Astrocyte (in vitro differentiated cells and primary cell): ENCODE measurements around the gene RPL6. TPM values are rescaled to one million over a fixed set of nuclear protein-coding genes. Genes with fewer than 3 reads are reported as not detected.
A peak's percentile ranks its signal among the peaks of the same experiment; 100 is the strongest.

ENCODE experiments used
- DNase-seq: peaks from one replicate; pipeline ENCODE4 v3.0.0-alpha.2; 2010; ENCODE audit warnings: low read depth
- FAIRE-seq: peaks from 2 replicates; lab custom pipeline; 2011; peaks lifted over from hg19 to GRCh38; lab: Jason Lieb, UNC
- H2AFZ ChIP-seq: 2 replicates; pipeline ENCODE4 v1.6.0; 2012; ENCODE audit warnings: low read depth, low read length, inconsistent platforms
- H3K27ac ChIP-seq: 2 replicates; pipeline ENCODE4 v1.5.1; 2011; ENCODE audit warnings: low read depth, low read length, inconsistent platforms
- H3K27me3 ChIP-seq: 2 replicates; pipeline ENCODE4 v1.6.0; 2011; ENCODE audit warnings: low read length, inconsistent platforms; ENCODE audit not compliant: insufficient read depth
- H3K36me3 ChIP-seq: 2 replicates; pipeline ENCODE4 v1.5.1; 2011; ENCODE audit warnings: low read length, inconsistent platforms; ENCODE audit not compliant: insufficient read depth
- H3K4me1 ChIP-seq: 2 replicates; pipeline ENCODE4 v1.5.1; 2011; ENCODE audit warnings: low read length, inconsistent platforms; ENCODE audit not compliant: insufficient read depth
- H3K4me2 ChIP-seq: 2 replicates; pipeline ENCODE4 v1.6.0; 2012; ENCODE audit warnings: low read length, inconsistent platforms
- H3K4me3 ChIP-seq: 2 replicates; pipeline ENCODE4 v1.5.1; 2011; ENCODE audit warnings: low read depth, mild to moderate bottlenecking, low read length, inconsistent platforms; ENCODE audit not compliant: insufficient read depth
- H3K79me2 ChIP-seq: 2 replicates; pipeline ENCODE4 v1.6.0; 2012; ENCODE audit warnings: mild to moderate bottlenecking, low read length, inconsistent platforms; ENCODE audit not compliant: insufficient read depth
- H3K9ac ChIP-seq: 2 replicates; pipeline ENCODE4 v1.6.0; 2012; ENCODE audit warnings: mild to moderate bottlenecking, low read length, inconsistent platforms
- H3K9me3 ChIP-seq: 2 replicates; pipeline ENCODE4 v1.5.1; 2012; ENCODE audit warnings: low read depth, mild to moderate bottlenecking, low read length, inconsistent platforms; ENCODE audit not compliant: insufficient read depth
- H4K20me1 ChIP-seq: 2 replicates; pipeline ENCODE4 v1.6.0; 2012; ENCODE audit warnings: low read length, inconsistent platforms; ENCODE audit not compliant: insufficient read depth
- H3K27ac Mint-ChIP-seq: one replicate; pipeline ENCODE4 v1.8.0; 2021; ENCODE audit warnings: mild to moderate bottlenecking, mixed read lengths; ENCODE audit not compliant: unreplicated experiment
- H3K27me3 Mint-ChIP-seq: one replicate; pipeline ENCODE4 v1.8.0; 2021; ENCODE audit warnings: low read depth, mixed read lengths; ENCODE audit not compliant: unreplicated experiment
- H3K36me3 Mint-ChIP-seq: one replicate; pipeline ENCODE4 v1.8.0; 2021; ENCODE audit warnings: low read depth, mixed read lengths; ENCODE audit not compliant: unreplicated experiment
- H3K4me1 Mint-ChIP-seq: one replicate; pipeline ENCODE4 v1.8.0; 2021; ENCODE audit warnings: low read depth, mixed read lengths; ENCODE audit not compliant: unreplicated experiment
- H3K4me3 Mint-ChIP-seq: one replicate; pipeline ENCODE4 v1.8.0; 2021; ENCODE audit warnings: mild to moderate bottlenecking, moderate library complexity, mixed read lengths; ENCODE audit not compliant: unreplicated experiment
- H3K9me3 Mint-ChIP-seq: one replicate; pipeline ENCODE4 v1.8.0; 2021; ENCODE audit warnings: mild to moderate bottlenecking, mixed read lengths; ENCODE audit not compliant: unreplicated experiment
- EZH2 ChIP-seq: IDR thresholded peaks from 2 replicates; pipeline ENCODE4 v1.6.1; 2012; ENCODE audit warnings: mild to moderate bottlenecking, low read length, inconsistent platforms; ENCODE audit not compliant: insufficient read depth
- total RNA-seq: library from RNA; stranded (reverse); gene quantifications from 2 replicates; pipeline ENCODE4 v1.2.1, GENCODE V29; 2021
- TF ChIP-seq, protein P1 (sequence below): IDR thresholded peaks from 2 replicates; pipeline ENCODE4 v1.5.1; 2011; ENCODE audit warnings: low read depth, mild to moderate bottlenecking, inconsistent platforms, low read length, moderate library complexity; ENCODE audit not compliant: insufficient read depth

RPL6 gene
- total RNA-seq, 1 donor from 2014 or later, result 1,136 TPM

DNA sequence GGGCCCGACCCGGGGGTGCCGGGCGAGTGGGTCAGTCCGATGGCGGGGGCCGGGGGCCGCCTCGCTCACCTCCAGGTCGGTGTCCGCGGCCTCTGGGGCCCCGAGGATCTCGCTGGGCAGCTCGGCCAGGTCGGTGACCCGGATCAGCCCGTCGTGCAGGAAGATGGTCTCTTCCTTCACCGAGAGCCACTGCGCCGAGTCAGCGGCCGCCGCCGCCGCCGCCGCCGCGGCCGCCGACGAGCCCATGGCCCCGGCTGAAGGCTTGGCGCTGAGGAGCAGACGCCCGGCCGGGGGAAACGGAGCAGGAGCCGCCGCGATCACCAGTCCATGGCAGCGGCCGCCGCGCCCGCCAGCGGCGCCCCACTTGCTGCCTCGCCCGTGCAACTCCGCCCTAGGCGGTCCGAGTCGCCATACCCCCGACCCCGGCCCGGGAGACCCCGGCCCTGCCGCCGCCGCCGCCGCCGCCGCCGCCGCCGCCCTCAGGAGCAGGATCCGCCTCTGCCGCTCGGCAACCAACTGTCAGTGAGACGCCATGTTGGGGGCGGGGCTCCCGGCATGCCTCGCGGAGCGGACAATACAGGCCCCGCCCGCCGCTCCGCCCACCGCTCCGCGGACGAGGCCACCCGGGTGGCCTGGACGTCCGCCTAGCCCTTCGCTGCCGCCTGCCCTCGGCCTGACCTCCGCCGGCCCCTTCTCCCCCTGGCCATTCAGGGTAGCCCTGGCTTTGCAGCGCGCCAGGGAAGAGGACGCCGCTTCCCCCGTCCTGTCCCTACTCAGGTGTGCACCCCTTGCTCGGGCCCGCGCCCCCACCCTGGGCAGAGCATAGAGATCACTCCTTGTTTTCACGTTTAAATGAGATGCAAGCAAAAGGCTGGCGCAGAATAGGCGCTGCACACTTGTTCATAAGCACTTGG is 27.3 kb downstream of the RPL6 start, which contains the start of gene HECTD4:
Gene HECTD4, minus strand, starts transcription at position 549 of the 914 bp plus-strand sequence. Its CDS starts 303 bp downstream, at position 246.
- no peak for FAIRE-seq
- Mint-ChIP-seq H3K4me1 (peaks cover 8% of the 10 kb centered on the region), H3K27me3 (peaks cover 1% of the 10 kb centered on the region), H3K36me3 (no peaks in the 10 kb centered on the region), H3K27ac (peak within 1 kb of the TSS; percentile 85), H3K9me3 (peaks cover 2% of the 10 kb centered on the region), H3K4me3 (peak within 1 kb of the TSS; percentile 97)
- Histone ChIP-seq H3K4me3 (peak within 1 kb of the TSS; percentile 70), H3K79me2 (peaks cover 45% of the 10 kb centered on the region), H3K27ac (peak within 1 kb of the TSS; percentile 58), H3K36me3 (no peaks in the 10 kb centered on the region), H2AFZ (peak within 1 kb of the TSS; percentile 99), H4K20me1 (peaks cover 26% of the 10 kb centered on the region), H3K27me3 (no peaks in the 10 kb centered on the region), H3K9ac (peak within 1 kb of the TSS; percentile 83), H3K4me2 (peak within 1 kb of the TSS; percentile 93), H3K4me1 (peaks cover 13% of the 10 kb centered on the region), H3K9me3 (no peaks in the 10 kb centered on the region)
- no peak for TF ChIP-seq EZH2
- TF ChIP-seq, protein P1, sequence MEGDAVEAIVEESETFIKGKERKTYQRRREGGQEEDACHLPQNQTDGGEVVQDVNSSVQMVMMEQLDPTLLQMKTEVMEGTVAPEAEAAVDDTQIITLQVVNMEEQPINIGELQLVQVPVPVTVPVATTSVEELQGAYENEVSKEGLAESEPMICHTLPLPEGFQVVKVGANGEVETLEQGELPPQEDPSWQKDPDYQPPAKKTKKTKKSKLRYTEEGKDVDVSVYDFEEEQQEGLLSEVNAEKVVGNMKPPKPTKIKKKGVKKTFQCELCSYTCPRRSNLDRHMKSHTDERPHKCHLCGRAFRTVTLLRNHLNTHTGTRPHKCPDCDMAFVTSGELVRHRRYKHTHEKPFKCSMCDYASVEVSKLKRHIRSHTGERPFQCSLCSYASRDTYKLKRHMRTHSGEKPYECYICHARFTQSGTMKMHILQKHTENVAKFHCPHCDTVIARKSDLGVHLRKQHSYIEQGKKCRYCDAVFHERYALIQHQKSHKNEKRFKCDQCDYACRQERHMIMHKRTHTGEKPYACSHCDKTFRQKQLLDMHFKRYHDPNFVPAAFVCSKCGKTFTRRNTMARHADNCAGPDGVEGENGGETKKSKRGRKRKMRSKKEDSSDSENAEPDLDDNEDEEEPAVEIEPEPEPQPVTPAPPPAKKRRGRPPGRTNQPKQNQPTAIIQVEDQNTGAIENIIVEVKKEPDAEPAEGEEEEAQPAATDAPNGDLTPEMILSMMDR, result no peak
- peak; percentile 51 for DNase-seq

DNA sequence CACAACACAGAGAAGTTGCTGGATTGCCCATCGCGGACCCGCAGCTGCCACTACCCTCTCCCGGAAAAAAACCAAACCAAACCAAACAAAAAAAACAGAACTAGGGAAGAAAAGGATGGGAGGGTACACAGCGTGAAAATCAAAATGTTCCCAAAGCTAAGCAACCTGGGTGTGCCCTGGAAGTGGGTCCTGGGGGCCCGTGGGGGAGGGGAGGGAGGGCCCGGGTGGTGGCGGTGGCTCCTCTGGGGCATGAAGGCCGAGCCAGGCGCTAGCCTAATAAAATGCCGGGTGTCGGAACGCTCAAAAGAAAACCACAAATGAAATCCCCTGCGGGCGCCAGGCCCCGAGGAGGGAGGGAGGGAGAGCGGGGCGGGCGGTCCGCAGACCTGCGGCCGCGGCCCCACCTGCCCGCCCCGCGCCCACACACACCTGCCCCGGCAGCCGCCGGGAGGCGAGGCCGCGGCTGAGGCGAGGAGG is 28.0 kb downstream of the RPL6 start:
- H3K27ac ChIP-seq, result peak overlapping the region; percentile 58
- H2AFZ ChIP-seq, result peak overlapping the region; percentile 81
- no peak for TF ChIP-seq EZH2
- TF ChIP-seq, protein P1, result no peak
- peaks cover 13% of the 10 kb centered on the region for H3K4me1 ChIP-seq
- DNase-seq (no peak), FAIRE-seq (no peak)
- peak overlapping the region; percentile 70 for H3K4me3 ChIP-seq
- H3K9me3 ChIP-seq, result no peaks in the 10 kb centered on the region
- H4K20me1 ChIP-seq, result peaks cover 31% of the 10 kb centered on the region
- Mint-ChIP-seq H3K27me3 (peaks cover under 1% of the 10 kb centered on the region), H3K9me3 (peaks cover 2% of the 10 kb centered on the region), H3K4me3 (peak overlapping the region; percentile 97), H3K4me1 (peaks cover 8% of the 10 kb centered on the region), H3K27ac (peak overlapping the region; percentile 85), H3K36me3 (no peaks in the 10 kb centered on the region)
- H3K9ac ChIP-seq, result peak overlapping the region; percentile 83
- peaks cover 52% of the 10 kb centered on the region for H3K79me2 ChIP-seq
- no peaks in the 10 kb centered on the region for H3K27me3 ChIP-seq
- no peaks in the 10 kb centered on the region for H3K36me3 ChIP-seq
- H3K4me2 ChIP-seq, result peak overlapping the region; percentile 93
